HL-60 (cell line): Measurements from ENCODE around the gene PTPRN2.

Experiments
- DNase-seq, 2 experiments: peaks; one replicate each; pipeline ENCODE4 v3.0.0-alpha.2; 2010 to 2020; ENCODE audit warnings: low read depth in 1 of 2, low spot score in 1 of 2
- H3K27ac ChIP-seq: fragments of 250-450 bp; sonication (Bioruptor Pico); replicated peaks from 2 replicates; pipeline ENCODE4 v1.5.1; 2020; ENCODE audit warnings: mild to moderate bottlenecking, moderate library complexity
- H3K27me3 ChIP-seq: fragments of 250-450 bp; sonication (Bioruptor Pico); 2 replicates; pipeline ENCODE4 v1.5.1; 2021; ENCODE audit warnings: mild to moderate bottlenecking, moderate library complexity; ENCODE audit not compliant: insufficient read depth, poor library complexity, severe bottlenecking
- H3K4me3 ChIP-seq: replicated peaks from 2 replicates; pipeline ENCODE4 v1.5.1; 2011; ENCODE audit warnings: mild to moderate bottlenecking, control low read depth, low read length; ENCODE audit not compliant: insufficient read depth
- GABPA ChIP-seq: IDR thresholded peaks from 2 replicates; pipeline ENCODE4 v1.6.1; 2012; ENCODE audit warnings: low read depth
- POLR2AphosphoS5 ChIP-seq: IDR thresholded peaks from 2 replicates; pipeline ENCODE4 v1.6.1; 2012; ENCODE audit warnings: low read depth
- REST ChIP-seq: IDR thresholded peaks from 2 replicates; pipeline ENCODE4 v1.6.1; 2012; ENCODE audit warnings: low read depth; ENCODE audit not compliant: insufficient replicate concordance
- SPI1 ChIP-seq: IDR thresholded peaks from 2 replicates; pipeline ENCODE4 v1.6.1; 2012; ENCODE audit warnings: low read depth, mild to moderate bottlenecking, borderline replicate concordance
- TF ChIP-seq, protein P1 (sequence below): IDR thresholded peaks from one replicate; pipeline ENCODE4 v1.5.1; 2011; ENCODE audit warnings: low read length, control low read depth, inconsistent platforms; ENCODE audit not compliant: insufficient read depth

The PTPRN2 gene

DNA sequence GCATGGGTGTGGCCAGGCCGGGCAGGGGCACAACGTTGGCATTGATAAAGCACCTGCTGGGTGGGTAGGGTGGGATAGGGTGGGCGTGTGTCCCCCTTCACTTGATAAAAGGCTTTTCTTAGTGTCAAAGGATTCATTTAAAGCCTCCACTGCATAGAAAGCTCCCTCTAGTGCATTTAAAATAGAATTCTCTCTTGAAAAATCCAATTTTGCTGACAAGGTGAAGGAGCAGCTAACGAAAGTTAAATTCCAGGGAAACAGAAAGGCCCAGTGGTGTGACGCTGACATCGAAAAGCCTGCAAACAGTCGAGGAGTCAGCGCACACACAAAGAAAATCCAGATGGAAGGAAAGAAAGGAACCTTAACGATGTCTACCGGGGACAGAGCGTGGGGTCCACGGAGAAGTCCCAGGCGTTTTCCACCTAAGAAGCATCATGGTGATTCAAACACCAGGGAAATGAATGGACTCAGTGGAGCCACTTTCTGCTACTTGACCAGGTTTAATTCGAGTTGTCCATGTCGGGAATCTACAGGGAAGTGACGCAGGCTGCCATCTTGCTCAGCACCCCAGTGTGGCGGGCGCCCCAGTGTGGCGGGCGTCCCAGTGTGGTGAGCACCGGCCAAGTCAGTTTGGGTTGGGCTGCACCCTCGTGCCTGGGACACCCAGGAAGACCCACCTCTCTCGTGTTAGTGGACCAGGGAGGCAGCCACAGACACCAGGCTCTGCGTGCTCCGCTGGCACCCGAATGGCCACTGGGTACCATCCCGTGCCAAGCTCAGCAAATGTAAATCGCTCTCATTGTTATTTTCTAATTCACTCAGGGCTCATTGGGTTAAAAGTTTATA, 1033.0 kb downstream of the PTPRN2 start:
- DNase-seq = no peak
- no peak overlapping the region for H3K27ac ChIP-seq
- no peak for TF ChIP-seq SPI1
- no peak for TF ChIP-seq REST
- TF ChIP-seq, protein P1, sequence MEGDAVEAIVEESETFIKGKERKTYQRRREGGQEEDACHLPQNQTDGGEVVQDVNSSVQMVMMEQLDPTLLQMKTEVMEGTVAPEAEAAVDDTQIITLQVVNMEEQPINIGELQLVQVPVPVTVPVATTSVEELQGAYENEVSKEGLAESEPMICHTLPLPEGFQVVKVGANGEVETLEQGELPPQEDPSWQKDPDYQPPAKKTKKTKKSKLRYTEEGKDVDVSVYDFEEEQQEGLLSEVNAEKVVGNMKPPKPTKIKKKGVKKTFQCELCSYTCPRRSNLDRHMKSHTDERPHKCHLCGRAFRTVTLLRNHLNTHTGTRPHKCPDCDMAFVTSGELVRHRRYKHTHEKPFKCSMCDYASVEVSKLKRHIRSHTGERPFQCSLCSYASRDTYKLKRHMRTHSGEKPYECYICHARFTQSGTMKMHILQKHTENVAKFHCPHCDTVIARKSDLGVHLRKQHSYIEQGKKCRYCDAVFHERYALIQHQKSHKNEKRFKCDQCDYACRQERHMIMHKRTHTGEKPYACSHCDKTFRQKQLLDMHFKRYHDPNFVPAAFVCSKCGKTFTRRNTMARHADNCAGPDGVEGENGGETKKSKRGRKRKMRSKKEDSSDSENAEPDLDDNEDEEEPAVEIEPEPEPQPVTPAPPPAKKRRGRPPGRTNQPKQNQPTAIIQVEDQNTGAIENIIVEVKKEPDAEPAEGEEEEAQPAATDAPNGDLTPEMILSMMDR = no peak
- TF ChIP-seq GABPA = no peak
- TF ChIP-seq POLR2AphosphoS5 = no peak

GRCh38 chr7:157553256-157553655, 1034.4 kb downstream of the PTPRN2 start:
- peaks cover 10% of the 10 kb centered on the region for H3K27me3 ChIP-seq
- no peak overlapping the region for H3K4me3 ChIP-seq
- no peak for DNase-seq
- no peak overlapping the region for H3K27ac ChIP-seq
- TF ChIP-seq REST (no peak), POLR2AphosphoS5 (no peak)
- TF ChIP-seq, protein P1 = no peak

More for the DNA sequence above, 1033.0 kb downstream of the PTPRN2 start:
- Histone ChIP-seq H3K27me3 (peaks cover 7% of the 10 kb centered on the region), H3K4me3 (no peak overlapping the region)

GRCh38 chr7:157552295-157552993, 1035.2 kb downstream of the PTPRN2 start:
- peaks cover 10% of the 10 kb centered on the region for H3K27me3 ChIP-seq
- TF ChIP-seq GABPA (no peak), SPI1 (no peak)
- no peak overlapping the region for H3K27ac ChIP-seq
- no peak for DNase-seq
- no peak overlapping the region for H3K4me3 ChIP-seq

DNA sequence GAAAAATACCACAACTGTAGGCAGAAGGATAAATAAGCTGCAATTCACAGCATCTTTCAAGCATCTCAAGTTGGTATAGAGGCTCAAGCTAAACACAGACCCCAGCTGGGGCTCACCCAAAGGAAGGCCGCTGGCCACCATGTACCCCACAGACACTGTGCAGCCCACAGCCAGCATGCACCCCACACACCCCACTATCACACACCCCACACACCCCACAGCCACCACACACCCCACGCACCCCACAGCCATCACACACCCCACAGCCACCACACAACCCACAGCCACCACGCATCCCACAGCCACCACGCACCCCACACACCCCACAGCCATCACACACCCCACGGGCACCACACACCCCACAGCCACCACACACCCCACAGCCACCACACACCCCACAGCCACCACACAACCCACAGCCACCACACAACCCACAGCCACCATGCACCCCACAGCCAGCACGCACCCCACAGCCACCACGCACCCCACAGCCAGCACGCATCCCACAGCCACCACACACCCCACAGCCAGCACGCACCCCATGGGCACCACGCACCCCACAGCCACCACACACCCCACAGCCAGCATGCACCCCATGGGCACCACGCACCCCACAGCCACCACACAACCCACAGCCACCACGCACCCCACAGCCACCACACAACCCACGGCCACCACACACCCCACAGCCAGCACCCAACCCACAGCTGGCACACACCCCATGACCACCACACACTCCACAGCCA, 1036.1 kb downstream of the PTPRN2 start:
- Histone ChIP-seq H3K4me3 (no peak overlapping the region), H3K27me3 (peaks cover 10% of the 10 kb centered on the region), H3K27ac (no peak overlapping the region)
- no peak for DNase-seq
- no peak for TF ChIP-seq POLR2AphosphoS5
- TF ChIP-seq, protein P1 = no peak
- no peak for TF ChIP-seq SPI1
- TF ChIP-seq REST = no peak
- no peak for TF ChIP-seq GABPA
